NCI-H460 (cell line): ENCODE measurements around the gene ELL2. TPM values are rescaled to one million over a fixed set of nuclear protein-coding genes. Genes with fewer than 3 reads are reported as not detected.

ENCODE experiments used
- DNase-seq: peaks from one replicate; pipeline ENCODE4 v3.0.0-alpha.2; 2016; ENCODE audit warnings: low read depth; ENCODE audit errors: extremely low read depth
- total RNA-seq: library from RNA; depleted of rRNA; stranded (reverse); fragments of >200 nt; shearing (Covaris generic); gene quantifications from 2 replicates; pipeline ENCODE4 v1.2.3, GENCODE V29; 2014

The ELL2 gene
- total RNA-seq, 1 experiment from 2014 or later, result 92.3 TPM

DNA sequence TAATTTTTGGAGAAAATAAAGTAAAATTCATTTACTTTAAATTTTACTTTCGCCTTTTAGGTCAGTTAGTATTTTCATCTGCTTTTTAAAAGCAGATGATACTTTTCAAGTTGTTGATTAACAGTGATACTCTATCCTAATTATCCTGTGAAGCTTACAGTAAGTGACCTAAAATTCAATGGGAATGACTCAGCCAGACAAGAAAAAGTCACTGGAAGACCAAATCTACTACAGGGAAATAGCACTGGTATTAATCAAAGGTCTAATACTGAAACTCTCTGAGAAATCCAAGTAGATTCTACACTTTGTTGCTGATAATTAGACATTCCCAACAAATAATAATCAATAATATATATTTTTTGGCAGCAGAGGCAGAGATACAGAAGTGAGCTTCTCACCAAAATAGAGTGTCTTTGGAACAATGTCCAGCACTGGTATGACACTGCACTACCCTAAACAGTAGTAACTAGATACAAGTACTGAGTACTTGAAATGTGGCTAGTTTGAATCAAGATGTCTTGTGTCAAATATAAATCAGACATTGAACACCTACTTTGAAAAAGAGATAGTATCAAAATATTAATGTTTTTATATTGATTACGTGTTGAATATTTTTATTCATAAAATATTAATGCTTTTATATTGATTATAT is 22.8 kb upstream of the ELL2 start:
- DNase-seq, result no peak

DNA sequence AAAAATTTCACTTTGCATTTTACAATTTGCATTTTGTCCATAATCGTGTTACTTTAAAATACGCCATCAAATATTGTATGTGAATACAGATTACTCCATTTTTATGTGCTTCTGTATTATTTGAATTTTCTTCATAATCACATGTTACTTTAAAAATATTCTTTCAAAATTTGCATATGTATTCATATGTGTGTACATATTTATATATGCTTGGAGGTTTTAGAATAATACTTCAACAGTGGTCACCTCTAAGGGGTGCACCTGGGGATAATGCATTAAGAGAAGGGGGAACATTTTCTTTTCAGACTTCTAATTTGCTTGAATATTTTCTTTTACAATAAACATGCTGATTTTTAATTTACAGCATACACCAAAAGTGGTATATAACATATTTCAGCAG is 21.9 kb upstream of the ELL2 start:
- no peak for DNase-seq

DNA sequence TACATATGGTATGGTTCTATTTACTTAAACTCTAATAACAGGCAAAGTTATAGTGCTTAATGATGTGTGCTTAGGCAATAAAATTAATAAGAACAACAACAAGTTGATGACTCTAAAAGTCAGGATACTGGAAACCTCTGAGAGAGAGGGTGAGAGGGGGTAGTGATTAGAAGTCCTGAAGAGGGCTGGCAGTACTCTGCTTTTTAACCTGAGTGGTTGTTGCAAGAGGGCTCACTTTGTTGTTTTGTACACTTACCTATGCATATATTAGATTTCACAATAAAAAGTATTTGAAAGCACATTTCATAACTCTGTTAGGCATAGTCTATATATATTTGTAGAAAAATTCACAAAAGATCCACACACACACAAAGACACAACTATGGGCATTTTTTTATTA is 21.4 kb upstream of the ELL2 start:
- DNase-seq, result no peak

DNA sequence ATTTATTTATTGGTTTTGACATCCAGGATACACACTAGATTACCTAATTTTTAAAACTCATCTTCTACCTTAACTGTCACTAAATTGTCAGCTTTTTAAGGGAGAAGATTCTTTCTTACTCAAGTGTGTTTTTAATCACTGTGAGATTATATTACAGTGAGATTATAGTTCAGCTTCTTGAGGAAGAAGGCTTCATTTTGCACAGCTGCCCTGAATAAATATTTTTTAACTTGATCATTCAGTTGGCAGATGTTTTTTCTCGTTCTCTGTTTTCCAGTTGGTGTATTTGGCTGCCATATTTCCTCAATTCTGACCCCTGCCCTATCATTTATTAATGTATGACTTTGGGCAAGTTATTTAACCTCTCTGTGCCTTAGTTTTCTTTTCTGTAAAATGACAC is 15.0 kb upstream of the ELL2 start:
- no peak for DNase-seq

DNA sequence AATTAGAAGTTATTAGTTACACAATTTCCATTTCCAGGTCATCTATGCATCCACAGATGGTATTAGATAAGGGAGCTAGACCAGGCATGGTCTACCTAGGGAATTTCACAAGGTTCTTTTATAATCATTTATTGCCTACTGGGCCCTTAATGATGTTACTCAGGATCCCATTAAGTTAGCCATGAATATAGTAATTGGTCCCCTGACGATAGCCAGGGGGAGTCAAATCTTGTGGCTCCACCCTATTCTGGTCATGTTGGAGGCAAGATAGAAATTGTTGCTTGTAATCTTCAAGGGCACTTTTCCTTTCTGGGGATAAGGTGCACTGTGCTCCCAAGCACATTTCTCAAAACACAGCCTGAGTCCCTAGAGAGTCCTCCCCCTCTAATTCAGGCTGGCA is 14.1 kb upstream of the ELL2 start:
- no peak for DNase-seq

DNA sequence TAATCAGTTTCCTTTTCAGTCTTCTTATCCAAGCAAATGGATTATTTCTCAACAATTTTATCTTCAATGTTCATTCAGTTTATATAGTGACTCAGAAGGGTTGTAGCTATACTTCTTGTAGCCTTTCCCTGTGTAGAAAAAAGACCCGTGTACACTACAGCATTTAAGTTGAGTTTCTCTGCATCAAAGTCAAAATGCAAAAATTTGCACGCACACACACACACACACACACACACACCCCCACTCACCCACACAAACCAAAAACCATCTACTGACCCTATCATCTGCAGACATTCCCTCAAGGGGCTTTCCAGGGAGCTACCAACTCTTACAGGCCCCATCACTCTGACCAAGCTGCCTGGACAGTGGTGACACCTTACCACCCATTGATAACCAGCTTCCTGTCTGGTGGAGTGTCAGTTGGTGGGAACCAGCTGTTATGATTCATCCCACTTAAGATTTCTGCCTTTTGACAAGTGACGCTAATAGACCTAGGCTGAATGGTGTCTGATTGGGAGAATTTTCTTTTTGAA is 12.2 kb upstream of the ELL2 start:
- no peak for DNase-seq

DNA sequence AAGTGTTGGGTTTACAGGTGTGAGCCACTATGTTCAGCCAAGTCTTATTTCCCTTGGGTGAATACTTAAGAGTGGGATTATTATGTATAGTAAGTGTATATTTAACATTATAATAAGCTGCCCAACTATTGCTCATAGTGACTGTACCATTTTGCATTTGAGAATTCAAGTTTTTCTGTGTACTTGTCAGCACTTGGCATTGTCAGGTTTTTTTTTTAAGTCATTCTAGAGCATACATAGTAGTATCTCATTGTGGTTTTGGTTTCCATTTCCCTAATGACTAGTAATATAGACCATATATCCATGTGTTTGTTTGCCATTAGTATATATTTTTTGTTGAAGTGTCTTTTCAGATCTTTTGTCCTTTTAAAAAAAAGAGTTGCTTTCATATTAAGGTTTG is 10.5 kb upstream of the ELL2 start:
- no peak for DNase-seq

DNA sequence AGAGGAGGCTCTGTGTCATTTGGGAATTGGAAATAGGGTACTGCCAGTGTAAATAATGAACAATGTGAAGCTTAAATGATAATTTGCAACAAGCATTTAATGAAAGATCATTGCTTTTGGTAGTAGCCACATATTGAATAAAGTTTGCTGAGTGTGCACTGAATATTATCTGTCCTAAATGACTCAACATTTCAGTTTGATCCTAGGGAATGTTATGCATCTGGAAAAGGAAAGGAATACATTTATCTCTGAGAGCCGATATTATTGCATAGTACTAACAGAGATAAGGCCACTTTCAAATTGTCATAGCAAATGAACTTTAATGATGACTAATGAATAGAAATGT is 8.7 kb upstream of the ELL2 start:
- no peak for DNase-seq

DNA sequence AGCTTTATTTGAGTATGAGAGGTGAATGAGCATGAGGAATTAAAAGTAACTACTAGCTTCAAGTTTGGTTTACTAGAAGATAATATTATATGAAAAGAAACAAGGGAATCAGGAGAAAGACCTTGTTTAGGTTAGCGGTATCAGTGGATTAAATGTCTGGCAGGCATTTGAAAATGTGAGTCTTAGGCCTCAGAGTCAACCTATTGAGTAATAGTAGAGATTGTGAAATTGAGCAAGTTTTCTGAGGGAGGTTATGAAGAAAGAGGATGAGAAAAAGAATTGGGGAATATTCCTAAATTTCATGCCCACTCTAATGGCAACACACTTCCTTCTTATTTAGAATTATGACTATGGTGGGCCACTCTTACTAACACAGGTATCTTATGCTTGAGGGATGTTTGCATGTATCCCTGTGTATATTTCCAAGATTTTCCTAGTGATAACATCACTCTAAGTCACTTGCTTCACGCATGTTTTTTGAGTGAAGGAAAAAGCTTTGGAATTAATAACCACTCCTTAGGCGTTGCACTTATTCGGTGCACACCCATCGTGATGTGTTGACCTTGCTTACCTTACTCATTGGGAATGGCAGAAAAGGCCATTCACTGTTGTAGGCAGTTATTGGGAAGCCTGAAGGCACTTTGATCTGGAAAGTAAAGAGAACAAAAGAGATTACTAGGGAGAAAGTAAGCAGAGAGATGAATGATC is 8.2 kb upstream of the ELL2 start:
- no peak for DNase-seq

DNA sequence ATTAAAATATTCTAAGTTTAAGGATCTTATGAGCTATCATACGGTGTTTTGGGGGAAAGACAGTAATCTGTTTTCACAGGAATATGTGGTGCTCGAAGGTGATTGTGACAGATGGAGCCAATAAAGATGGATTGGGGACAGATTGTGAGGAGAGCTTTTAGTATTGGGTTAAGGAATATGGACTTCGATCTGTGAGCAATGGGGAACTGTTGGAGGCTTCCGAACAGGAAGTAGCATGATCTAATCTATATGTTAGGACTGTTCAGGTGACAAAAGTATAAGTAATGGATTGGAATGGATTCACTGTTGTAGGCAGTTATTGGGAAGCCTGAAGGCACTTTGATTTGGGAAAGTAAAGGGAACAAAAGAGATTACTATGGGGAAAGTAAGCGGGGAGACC is 7.4 kb upstream of the ELL2 start:
- DNase-seq, result no peak

DNA sequence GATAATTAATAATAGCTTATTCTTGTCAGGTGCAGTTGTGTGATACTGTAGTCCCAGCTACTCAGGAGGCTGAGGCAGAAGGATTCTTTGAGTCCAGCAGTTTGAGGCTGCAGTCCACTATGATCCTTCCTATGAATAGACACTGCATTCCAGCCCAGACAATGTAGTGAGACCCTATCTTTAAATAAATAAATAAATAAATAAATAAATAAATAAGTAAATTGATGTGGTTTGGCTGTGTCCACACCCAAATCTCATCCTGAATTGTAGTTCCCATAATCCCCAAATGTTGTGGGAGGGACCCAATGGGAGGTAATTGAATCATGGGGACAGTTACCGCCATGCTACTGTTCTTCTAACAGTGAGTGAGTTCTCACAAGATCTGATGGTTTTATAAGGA is 5.6 kb upstream of the ELL2 start:
- no peak for DNase-seq

DNA sequence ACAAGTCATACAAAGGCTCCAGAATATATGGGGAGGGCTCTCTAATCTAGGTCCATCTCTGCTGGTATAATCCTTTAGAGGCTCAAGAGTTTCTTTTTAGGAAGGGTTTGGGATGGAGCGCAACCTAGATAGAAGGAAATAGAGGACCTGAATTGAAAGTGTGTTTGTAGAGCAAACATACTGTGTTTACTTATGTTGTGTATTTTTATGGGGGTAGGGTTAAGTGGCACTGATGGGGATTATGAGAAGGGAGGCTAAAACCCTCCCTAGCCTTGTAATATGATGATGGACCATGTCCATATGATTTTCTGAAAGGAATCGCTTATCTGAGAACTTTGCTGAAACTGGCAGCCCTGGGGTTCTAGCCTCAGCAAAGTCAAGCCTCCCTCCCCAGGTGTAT is 4.4 kb upstream of the ELL2 start:
- DNase-seq, result no peak

DNA sequence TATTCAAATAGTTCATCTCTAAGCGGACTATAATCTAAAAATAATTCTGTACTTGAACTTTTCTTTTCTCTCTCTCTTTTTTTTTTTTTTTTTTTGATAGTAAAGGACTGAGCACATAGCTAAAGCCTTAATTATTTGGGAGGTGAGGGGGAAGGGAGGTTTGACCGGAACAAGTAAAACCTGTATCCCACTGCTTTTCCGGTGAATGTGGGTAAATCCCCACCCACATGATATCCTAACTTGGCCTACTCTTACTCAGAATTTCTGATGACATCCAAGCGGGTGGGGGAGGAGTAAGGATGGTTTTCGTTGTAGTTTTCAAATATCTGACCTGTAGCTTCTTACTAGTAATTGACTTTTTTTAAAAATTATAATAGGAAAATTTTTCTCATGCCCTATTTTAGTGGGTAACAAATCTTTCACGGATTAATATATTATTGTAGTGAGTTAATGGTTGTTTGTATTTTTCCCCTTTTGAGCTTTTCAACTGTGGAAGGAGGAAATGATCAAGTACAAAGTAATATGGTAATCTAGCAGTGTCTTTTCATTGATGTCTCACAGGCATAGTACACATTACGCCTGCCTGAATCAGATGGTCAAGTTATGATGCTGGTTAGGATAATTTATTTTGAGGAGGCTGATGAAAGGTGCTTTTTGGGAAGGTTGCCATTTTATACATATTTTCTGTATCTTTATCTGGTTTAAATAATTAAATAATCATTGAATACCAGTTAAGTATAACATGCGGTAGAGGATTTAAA is 2.2 kb upstream of the ELL2 start:
- DNase-seq, result no peak

DNA sequence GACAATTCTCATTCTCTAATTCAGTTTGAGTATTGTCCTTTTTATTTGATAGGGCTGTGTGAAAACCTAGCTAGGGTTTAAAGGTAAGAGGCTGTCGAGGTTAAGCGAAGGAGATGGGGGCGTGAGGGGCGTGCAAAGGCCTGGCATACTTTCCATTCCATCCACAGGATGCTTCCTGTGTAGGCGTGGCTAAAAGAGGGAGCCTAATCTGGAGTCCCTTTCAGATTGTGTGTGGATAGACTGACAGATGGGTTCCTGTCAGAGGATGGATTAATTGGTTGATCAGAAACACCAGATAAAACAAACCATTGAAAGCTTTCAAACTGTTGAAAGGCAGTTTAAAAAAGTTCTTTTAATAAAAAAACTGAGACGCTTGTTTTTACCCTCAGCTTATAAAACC is 1.1 kb upstream of the ELL2 start:
- DNase-seq, result no peak

DNA sequence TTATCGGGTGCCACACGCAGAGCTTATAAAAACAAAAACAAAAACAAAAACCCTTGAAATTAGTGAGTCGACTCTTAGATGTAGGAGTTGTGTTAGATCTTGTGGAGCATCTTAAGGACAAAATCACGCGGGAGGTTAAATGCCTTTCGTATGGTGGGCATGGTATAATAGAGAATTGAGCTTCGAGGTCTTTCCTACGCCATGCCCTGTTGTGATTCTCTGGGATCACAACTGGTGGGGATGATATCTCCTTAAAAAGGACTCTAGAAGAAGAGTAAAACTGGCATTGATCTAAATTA is 773 bp upstream of the ELL2 start:
- DNase-seq, result no peak

DNA sequence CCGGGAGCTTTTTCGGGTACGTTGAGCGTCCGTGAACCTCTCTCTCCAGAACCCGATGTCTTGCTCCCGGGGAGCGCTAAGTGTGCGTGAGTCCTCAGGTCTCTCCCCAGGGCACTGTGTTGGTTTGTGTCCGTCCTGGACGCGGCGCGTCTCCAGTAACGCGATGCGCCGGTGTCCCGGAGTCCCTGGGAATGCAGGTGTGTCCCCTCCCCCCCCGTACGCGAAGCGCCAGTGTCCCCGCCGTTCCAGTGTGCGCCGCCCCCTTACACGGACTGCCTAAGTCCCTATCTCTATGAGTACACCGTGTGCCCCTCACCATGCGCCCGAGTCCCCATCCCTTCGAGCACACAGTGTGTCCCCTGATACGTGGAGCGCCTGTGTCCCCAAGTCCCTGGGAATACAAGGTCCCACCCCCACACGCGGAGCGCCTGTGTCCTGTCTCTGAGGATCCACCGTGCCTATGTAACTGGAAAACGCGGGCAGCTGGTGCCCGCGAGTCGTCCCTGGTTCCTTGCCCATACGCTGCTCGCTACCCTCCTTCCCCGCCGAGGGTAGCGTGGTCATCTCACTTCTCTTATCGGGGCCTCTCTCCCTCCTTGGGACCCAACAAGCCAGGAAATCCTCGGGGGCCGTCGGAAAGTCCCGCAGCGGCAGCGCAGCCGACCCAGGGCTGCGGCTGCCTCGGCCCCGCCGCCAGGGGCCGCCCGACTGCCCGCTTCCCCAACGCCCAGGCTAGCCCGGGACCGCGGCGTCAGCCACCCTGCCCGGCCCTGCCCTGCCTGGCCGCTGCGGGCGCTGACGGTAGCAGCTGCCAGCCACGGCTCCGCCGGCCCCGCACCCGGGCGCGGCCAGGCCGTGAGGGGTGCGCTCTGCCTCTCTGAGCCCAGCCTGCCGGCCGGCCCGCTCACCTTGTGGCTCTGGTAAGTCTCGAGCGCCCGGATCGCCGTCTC is 709 bp downstream of the ELL2 start:
- DNase-seq, result peak; percentile 71

DNA sequence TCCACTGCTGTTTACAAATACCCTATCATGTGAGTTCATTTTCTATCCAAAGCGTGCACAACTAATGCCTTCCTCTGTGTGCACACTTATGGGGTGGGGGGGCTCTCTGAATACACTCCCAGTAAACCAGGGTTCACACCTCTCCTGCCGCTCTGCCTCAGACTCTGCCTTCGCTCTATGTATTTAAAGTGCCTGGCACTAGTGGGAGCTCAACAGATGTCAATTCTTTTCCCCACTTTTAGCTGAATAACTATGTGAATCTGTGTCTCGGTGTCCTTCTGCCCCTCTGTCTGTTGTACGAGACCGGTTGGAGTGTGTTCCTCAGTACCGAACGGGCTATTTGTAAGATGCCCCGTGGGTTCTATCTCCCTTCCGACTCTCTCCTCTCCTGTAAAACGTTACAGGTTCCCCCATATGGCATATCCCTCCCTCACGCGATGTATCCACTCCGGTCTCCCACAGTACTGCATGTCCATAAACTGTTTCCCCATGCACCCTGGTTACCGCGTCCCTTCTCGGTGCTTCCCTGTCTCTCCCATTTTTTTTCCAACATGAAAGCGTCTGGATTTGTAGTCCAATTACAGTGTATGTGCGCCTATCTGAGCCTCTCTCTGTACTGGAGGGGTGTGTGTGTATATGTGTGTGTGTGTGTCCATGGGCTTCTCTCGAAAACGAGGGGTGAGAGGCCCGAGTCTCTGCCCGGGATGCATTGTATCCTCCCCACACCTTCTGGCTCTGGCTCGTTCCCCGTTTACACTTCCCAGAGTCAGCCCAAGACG is 1.6 kb downstream of the ELL2 start:
- peak; percentile 19 for DNase-seq

DNA sequence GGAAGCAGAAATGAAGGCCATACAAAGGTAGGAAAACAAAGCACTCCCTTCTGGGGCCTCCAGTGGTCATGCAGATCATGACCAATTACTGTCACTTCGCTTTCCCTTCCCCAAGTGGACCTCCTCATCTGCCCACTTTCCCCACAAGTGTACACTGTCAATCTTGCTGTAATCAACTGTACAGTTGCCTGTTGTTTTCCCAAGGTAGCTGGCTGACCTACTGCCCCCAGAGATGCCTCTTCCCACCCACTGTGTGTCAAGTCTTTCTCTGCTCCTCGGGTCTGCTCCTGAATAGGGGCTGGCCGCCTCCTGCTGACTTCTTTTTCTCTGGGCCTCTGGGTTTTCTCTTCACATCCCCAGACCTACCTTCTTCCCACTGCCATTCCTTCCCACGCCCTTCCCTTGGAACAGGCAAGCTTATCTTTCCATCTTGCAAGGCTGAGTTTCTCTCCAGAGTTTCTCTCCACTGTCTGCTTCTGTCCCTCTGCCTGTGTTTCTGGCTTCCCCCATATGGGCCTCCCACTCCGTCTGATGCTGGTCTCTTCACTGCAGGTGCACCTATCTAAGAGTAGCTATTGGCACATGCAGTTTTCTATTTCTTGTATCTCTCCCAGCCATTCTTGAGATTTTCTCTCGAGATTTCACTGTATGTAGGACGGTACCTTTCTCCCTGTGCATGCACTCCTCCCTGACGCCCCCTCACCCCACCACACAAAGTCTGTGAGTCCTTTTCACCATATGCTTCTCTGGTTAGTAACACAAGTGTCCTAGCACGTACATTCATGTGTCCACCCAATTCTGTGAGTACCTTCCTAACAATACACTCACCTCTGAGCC is 2.4 kb downstream of the ELL2 start:
- no peak for DNase-seq

DNA sequence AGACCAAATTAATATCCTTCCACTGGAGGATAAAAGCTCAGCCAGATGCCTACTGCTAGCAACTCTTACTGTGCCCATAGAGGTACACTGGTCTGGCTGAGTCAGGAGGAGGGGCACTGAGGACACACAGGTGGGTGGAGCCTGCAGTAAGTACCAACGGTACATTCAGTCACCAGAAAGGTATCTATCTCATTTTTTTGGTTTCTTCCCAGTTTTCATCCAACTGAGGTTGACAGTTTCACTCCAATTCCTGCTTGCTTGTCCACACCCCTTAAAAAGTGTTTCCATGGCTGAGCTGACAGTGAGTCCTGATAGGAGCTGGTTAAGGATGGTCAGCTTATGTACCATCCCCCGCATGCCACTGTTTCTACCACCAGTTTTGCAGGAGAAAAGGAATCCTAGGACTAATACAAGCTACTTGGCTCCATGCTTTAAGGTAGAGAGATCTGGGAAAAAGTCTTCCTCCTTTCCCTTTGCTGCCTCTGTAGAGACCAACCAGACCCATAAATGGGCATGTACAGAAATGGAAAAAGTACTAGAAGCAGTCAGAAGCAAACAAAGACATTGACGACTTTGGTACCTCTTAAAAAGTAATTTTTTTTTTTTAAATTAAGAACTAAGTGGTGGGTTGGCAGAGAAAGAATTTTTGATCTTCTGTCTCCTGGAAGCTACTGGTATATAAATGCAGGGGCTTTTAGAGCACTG is 3.2 kb downstream of the ELL2 start:
- DNase-seq, result peak; percentile 18
